HG02623 (cell line): ENCODE results near the gene DUS3L.
"Not testable (repeated sequence)": the region's sequence is repeated elsewhere in the genome, so short reads cannot be mapped to it uniquely, and the experiment has no call there.

Source experiments
- ATAC-seq: cut with Tn5 transposase; IDR thresholded peaks from one replicate; pipeline ENCODE4 v1.9.1; 2021; ENCODE audit warnings: moderate library complexity; ENCODE audit not compliant: unreplicated experiment

The DUS3L gene

GRCh38 chr19:5778402-5778801 is 12.6 kb downstream of the DUS3L start:
- no peak for ATAC-seq

DNA sequence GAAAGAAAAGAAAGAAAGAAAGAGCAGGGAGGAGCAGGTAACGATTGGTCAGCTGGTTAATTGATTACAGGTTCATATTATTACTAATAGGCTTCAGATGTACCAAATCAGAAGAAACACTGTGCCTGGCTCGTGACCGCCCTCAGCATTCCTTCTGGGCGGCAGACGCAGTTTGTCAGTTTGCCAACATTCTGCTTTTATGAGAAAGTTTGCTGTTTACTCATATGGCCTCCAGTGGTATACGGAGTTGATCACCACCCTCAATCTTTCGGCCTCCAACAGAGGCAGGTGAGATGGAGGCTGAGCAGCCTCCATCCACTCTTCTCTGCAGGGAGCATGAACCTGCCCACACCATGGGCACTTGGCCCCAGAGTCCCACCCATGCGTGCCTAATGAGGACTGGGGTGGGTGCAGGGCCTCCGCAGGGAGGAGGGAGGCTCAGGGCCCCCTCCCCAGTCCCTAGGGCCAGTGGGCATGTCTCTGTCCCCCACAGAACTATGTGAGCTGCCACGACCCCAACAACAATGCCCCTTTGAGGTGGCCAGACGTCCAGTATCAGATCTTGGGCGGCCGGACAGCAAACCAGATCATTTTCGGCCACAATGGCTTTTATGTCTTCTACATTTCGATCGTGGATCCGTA is 15.2 kb downstream of the DUS3L start:
- no peak for ATAC-seq

- ATAC-seq, result no peak
These were observed 16.0 kb downstream of the DUS3L start for GRCh38 chr19:5774921-5775320.

DNA sequence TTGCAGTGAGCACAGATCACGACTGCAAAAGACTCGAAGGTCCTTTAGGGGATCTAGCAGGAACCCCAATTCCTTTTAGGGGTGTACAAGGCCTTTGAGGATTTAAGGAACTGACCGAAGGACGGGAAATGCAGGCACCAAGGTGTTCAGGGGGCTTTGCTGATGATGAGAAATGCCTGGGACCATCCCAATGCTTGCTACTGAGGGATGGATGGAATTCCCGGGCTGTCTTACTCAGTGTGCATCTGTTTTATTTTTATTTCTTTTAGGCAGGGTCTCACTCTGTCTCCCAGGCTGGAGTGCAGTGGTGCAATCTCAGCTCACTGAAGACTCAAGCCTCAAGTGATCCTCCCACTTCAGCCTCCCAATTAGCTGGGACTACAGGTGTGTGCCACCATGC is 17.7 kb downstream of the DUS3L start:
- ATAC-seq, result no peak

DNA sequence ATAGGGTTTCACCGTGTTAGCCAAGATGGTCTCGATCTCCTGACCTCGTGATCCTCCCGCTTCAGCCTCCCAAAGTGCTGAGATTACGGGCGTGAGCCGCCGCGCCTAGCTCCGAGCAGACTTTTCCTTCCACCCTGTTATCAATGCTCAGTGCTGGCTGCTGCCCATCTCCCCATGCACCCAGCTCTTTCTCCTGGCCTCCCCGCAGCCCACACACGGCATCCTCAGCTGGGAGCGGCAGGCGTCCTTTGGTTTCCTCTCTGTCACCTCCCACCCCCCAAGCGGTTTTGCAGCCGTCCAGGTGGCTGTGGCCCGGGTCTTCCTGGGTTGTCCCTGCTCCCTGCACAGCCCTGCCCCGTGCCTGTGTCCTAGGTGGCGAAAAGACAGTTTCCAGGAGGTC is 18.5 kb downstream of the DUS3L start:
- ATAC-seq, result no peak

GRCh38 chr19:5767949-5768348 is 23.0 kb downstream of the DUS3L start:
- no peak for ATAC-seq

DNA sequence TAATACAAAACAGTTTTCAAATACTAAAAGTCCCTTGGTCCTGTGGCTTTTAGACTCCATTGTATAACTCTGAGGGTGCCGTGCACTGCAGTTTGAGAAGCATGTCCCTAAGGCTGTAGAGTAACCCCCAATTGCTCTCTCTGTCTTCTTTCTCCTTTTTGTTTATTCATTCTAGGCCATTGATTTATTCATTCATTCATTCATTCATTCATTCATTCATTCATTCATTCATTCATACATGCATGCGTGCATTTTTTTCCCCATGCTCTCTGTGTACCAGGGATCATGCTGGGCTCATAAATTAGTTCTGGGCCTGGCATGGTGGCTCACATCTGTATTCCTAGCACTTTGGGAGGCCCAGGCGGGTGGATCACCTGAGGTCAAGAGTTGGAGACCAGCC is 25.7 kb downstream of the DUS3L start:
- no peak for ATAC-seq

- no peak for ATAC-seq
These were observed 28.2 kb downstream of the DUS3L start for GRCh38 chr19:5762608-5763217.

GRCh38 chr19:5753743-5754142 is 37.2 kb downstream of the DUS3L start:
- ATAC-seq, result no peak

DNA sequence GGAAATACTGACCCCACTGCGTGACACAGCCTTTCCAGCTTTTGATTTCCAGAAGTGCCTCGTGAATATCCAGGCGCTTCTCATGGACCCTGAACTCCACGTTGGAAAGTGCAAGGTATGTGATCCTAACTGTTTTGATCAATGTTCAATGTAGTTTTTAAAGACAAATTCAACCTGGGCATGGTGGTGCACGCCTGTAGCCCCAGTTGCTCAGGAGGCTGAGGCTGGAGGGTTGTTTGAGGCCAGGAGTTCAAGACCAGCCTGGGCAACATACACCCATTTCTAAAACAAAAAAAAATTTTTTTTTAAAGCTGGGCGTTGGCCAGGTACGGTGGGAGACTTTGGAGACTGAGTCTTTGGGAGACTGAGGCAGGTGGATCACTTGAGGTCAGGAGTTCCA is 39.3 kb downstream of the DUS3L start:
- no peak for ATAC-seq

DNA sequence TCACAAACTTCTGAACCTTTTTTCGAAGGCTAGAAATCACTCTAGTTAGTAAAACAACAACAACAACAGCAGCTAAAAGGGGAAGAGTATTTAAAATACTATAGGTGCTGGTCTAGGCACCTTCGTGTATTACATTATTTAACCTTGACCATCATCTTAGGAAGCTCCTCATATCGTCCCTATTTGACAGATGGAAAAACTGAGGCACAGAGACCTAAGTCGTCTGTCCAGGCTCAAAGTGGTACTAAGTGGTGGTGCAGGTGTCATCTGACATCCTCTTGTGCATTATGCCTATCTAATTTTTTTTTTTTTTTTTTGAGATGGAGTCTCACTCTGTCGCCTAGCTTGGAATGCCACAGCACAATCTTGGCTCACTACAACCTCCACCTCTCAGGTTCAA is 41.5 kb downstream of the DUS3L start:
- ATAC-seq, result no peak

- not testable (repeated sequence) for ATAC-seq
These were observed 42.0 kb downstream of the DUS3L start for GRCh38 chr19:5748920-5749319.

DNA sequence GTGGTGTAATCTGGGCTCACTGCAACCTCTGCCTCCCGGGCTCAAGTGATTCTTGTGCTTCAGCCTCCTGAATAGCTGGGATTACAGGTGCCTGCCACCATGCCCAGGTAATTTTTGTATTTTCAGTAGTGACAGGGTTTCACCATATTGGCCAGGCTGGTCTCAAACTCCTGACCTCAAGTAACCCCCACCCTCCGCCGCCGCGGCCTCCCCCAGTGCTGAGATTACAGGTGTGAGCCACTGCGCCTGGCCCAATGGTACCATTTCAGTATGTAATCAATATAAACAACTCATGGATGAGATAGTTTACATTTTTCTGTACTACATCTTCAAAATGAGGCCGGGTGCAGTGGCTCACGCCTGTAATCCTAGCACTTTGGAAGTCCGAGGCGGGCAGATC is 46.0 kb downstream of the DUS3L start:
- ATAC-seq, result not testable (repeated sequence)

- ATAC-seq, result no peak
These were observed 47.3 kb downstream of the DUS3L start for GRCh38 chr19:5743630-5744029.

- no peak for ATAC-seq
These were observed 48.9 kb downstream of the DUS3L start for GRCh38 chr19:5742051-5742450.

- no peak for ATAC-seq
These were observed 52.5 kb downstream of the DUS3L start for GRCh38 chr19:5738423-5738822.
